22Rv1 (cell line): ENCODE measurements around the gene CDK6.

Experiments
- H3K27ac ChIP-seq: fragments of 450-650 bp; 2 replicates; pipeline ENCODE4 v1.5.1; 2017
- CTCF ChIP-seq: fragments of 450-650 bp; IDR thresholded peaks from 2 replicates; pipeline ENCODE4 v1.5.1; 2017; ENCODE audit warnings: mild to moderate bottlenecking
- ZFX ChIP-seq: fragments of 450-650 bp; IDR thresholded peaks from 2 replicates; pipeline ENCODE4 v1.6.1; 2017; ENCODE audit warnings: antibody characterized with exemption, borderline replicate concordance

Gene CDK6

GRCh38 chr7:92665926-92666325 is 170.4 kb downstream of the CDK6 start:
- TF ChIP-seq CTCF, result no peak
- no peak for TF ChIP-seq ZFX
- no peak overlapping the region for H3K27ac ChIP-seq

- TF ChIP-seq CTCF, result no peak
- no peak for TF ChIP-seq ZFX
- H3K27ac ChIP-seq, result no peak overlapping the region
These were observed 174.7 kb downstream of the CDK6 start for GRCh38 chr7:92661651-92662050.

GRCh38 chr7:92658671-92659070 is 177.7 kb downstream of the CDK6 start:
- no peak overlapping the region for H3K27ac ChIP-seq
- no peak for TF ChIP-seq CTCF
- TF ChIP-seq ZFX, result no peak

GRCh38 chr7:92657391-92657790 is 179.0 kb downstream of the CDK6 start:
- no peak for TF ChIP-seq ZFX
- no peak for TF ChIP-seq CTCF
- no peak overlapping the region for H3K27ac ChIP-seq

GRCh38 chr7:92656121-92656520 is 180.3 kb downstream of the CDK6 start:
- no peak overlapping the region for H3K27ac ChIP-seq
- no peak for TF ChIP-seq ZFX
- TF ChIP-seq CTCF, result no peak

- TF ChIP-seq ZFX, result no peak
- no peak for TF ChIP-seq CTCF
- no peak overlapping the region for H3K27ac ChIP-seq
These were observed 181.0 kb downstream of the CDK6 start for GRCh38 chr7:92655346-92655884.

- TF ChIP-seq ZFX (no peak), CTCF (no peak)
These were observed 183.2 kb downstream of the CDK6 start for GRCh38 chr7:92653136-92653535.

More at GRCh38 chr7:92653136-92653535, 183.2 kb downstream of the CDK6 start:
- H3K27ac ChIP-seq, result no peak overlapping the region
